ENCODE data around the gene STX18.

GRCh38 chr4:4481399-4481994 is 60.4 kb downstream of the STX18 start:
- no peak for TF ChIP-seq EZH2 (IDR thresholded peaks at IDR 0.05; ENCODE audit: insufficient read depth, low read length)
- no peak for TF ChIP-seq CTCF (IDR thresholded peaks at IDR 0.05; ENCODE audit: insufficient read depth, low read depth, low read length)

All from astrocyte (in vitro differentiated cells and primary cell).